NCI-H2107 treated with DMSO at 0.1 percent for 48 hours (cell line): ENCODE results near the gene PRORP.
"Not testable (repeated sequence)": the region's sequence is repeated elsewhere in the genome, so short reads cannot be mapped to it uniquely, and the experiment has no call there.

Experiments used
- DNase-seq: peaks from one replicate; lab custom pipeline; 2025; ENCODE audit not compliant: unreplicated experiment; lab: John Stamatoyannopoulos, UW

PRORP gene

DNA sequence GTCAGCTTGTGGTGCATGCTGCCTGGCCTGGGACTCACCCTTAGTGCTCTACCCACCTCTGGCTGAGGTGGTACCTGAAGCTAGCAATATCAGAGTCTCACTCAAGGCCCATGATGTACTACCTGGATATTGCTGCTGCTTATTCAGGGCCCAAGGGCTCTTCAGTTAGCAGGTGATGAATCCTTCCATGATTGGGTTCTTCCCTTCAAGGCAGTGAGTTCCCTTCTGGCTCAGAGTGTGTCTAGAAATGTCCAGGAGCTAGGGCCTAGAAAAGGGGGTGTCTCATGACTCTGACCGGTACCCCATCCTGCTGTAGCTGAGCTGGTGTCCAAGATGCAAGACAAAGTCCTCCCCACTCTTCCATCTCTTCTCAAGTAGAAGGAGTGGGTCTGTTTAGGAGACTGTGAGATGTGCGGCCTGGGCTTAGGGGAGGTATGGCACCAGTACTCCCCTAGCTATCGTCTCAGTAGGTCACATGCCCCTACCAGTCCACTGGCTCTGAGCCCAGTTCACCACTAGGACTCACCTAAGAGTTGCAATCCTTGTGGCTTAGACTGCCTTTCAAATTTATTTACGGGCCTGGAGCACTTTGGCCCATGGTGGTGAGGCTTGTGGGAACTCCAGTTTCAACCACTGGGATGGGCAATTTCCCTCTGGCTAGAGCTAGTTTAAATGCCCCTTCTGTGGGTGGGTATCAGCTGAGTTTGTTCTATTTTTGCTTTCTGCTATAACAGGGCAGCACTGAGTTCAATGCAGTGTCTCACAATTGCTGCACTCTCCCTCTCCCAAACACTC, 12.2 kb downstream of the PRORP start:
- no peak for DNase-seq

DNA sequence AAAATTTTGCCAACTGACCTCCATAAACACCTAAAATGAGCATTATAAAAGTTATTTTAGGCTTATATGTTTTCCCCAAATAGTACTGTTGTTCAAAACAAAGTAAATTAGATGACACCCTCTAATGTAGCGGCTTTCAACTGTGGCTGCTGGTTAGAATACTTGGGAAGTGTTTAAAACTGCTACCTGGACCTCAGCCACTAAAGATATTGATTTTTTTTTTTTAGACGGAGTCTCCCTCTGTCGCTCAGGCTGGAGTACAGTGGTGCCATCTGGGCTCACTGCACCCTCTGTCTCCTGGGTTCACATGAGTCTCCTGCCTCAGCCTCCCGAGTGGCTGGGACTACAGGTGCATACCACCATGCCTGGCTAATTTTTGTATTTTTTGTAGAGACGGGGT, 16.2 kb downstream of the PRORP start:
- DNase-seq, result peak; percentile 41

DNA sequence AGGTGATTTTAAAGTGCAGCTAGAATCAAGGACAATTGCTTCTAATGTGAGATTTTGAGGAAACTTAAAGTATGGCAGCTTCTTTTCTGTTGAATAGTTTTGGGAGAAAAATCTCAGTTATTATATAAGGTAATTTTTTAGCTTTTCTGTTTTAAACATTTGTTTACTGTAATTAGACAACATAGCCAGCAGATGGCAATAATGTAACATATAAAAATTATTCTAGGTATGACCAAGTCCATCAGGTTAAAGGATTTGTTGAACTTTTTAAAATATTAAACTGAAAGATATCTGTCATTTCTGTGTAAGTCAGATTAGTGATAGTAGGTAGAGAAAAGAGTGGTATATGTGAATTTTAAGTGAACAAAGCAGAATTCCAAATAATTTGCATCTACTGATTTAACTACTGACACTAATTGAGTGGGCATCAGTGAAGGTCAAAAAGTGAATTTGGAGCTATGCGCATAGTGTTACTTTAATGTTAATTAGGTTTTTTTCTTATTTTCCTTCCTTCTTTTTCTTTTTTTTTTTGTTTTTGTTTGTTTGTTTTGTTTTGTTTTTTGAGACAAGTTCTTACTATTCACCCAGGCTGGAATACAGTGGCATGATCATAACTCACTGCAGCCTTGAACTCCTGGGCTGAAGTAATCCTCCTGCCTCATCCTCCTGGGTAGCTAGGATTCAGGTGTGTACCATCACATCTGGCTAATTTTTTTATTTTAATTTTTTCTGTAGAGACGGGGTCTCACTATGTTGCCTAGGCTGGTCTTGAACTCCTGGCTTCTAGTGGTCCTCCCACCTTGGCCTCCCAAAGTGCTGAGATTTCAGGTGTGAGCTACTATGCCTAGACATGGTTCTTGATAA, 18.6 kb downstream of the PRORP start:
- peak; percentile 34 for DNase-seq

DNA sequence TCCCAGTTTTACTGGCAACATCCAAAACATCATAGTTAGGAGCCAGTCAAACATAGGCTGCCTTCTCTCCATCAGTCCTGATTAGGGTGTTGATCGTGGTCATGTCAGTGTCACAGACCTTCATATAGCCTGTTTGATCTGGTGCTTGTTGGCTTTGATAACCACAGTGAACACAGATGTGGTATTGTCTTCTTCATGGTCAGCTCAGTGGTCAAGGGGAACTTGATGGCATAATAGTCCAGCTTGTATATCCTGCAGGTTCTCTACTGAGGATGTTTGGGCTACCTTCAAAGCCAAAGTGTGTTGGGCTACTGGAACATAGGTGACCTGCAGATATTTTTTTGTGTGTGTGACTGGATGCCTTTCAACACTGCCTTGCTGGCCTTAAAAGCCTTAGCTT, 21.7 kb downstream of the PRORP start:
- no peak for DNase-seq

DNA sequence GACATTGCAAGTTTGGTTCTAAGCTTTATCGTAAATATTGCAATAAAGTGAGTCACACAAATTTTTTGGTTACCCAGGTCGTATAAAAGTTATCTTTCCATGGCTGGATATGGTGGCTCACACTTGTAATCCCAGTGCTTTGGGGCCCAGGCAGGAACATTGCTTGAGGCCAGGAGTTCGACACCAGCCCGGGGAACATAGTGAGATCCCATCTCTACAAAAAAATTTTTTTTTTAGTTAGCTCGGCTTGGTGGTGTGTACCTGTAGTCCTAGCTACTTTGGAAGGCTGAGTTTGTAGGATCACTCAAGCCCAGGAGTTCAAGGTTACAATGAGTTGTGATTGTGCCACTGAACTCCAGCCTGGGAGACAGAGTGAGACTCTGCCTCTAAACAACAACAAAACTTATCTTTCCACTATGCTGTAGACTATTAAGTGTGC, 24.4 kb downstream of the PRORP start:
- DNase-seq, result no peak

DNA sequence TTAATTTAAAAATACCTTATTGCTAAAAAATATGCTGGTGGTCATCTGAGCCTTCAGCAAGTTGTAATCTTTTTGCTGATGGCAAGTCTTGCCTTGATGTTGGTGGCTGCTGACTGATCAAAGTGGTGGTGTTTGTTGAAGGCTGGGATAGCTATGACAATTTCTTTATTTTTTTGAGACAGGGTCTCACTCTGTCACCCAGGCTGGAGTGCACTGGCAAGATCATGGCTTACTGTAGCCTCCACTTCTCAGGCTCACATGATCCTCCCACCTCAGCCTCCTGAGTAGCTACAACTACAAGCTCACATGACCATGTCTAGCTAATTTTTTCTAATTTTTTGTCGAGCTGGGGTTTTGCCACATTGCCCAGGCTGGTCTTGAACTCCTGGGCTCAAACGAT, 24.8 kb downstream of the PRORP start:
- no peak for DNase-seq

DNA sequence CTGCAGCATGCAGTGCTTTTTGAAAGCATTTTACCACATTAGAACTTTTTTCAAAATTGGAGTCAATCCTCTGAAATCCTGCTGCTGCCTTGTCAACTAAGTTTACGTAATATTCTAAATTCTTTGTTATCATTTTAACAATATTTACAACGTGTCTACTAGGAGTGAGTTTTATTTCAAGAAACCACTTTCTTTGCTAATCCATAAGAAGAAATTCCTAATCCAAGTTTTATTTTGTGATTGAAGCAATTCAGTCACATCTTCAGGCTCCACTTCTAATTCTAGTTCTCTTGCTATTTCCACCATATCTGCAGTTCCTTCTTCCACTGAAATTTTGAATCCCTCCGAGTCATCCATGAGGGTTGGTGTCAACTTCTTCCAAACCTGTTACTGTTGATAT, 25.4 kb downstream of the PRORP start:
- DNase-seq, result no peak

DNA sequence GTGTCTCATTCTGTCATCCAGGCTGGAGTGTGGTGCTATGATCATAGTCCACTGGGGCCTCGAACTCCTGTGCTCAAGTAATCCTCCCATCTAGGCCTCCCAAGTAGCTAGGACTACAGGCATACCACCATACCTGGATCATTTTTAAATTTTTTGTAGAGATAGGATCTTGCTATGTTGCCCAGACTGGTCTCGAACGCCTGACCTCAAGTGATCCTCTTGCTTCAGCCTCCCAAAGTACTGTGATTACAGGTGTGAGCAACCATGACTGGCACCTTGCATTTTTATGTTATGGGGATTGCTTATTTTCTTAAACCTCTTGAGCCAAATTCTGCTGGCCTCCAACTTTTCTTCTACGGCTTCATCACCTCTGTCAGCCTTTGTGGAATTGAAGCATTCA, 26.9 kb downstream of the PRORP start:
- no peak for DNase-seq

DNA sequence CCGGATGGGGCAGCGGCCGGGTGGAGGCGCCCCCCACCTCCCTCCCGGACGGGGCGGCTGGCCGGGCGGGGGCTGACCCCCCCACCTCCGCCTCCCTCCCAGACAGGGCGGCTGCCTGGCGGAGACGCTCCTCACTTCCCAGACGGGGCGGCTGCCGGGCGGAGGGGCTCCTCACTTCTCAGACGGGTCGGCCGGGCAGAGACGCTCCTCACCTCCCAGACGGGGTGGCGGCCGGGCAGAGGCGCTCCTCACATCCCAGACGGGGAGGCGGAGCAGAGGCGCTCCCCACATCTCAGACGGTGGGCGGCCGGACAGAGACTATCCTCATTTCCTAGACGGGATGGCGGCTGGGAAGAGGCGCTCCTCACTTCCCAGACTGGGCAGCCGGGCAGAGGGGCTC, 30.2 kb downstream of the PRORP start:
- DNase-seq, result not testable (repeated sequence)

DNA sequence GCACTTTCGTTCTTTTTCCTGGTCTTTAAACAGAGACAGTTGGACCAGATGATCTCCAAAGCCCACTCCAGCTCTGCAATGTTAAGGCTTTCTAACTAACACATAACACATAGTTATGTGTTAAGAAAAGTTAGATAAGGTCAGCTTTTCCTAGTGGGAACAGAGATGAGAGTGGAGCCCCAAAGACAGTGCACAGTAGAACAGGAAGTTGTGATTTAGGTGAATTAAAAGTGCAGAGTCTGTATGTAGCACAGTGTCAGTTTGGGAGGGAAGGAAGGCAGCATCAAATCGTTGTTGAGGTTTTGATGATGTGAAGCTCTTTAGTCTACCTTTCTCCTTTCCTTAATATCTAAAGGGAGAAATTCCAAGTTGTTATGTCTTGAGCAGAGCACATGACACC, 31.7 kb downstream of the PRORP start:
- no peak for DNase-seq

DNA sequence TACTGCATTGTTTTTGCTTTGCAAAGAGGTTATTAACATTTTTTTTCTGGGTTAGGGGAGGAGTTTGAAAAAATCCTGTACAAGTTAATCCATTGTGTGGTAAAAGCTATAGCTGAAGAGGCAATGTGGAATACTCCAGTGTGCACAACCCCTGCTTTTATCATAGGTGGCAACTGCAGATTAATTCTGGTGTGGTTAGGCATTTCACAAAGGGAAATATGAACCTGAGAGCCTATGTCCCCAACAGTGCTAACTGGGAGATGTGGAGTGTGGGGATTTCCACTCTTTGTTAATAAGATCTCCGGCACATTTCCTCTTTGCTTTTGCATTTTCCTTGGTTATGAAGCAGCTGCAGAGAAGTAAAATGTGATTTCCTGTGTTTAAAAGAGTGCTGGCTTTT, 33.6 kb downstream of the PRORP start:
- peak; percentile 96 for DNase-seq

DNA sequence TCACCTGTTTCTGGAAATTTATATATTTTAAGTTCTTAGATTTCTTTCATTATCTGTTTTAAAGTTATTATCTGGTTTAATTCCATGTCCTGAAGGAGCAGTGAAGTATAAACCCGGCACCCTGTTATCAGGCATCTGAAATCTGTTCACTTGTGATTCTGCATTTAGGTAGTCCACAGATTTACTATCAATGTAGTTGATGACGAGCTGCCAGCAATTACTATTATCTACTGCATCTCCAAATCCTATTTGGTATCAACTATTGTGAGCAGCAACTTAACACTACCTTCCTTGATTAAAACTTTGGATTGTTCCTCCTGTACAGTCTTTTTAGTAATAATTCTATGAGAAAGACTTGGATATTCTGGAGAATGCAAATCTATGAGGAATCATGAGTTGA, 36.1 kb downstream of the PRORP start:
- DNase-seq, result no peak

DNA sequence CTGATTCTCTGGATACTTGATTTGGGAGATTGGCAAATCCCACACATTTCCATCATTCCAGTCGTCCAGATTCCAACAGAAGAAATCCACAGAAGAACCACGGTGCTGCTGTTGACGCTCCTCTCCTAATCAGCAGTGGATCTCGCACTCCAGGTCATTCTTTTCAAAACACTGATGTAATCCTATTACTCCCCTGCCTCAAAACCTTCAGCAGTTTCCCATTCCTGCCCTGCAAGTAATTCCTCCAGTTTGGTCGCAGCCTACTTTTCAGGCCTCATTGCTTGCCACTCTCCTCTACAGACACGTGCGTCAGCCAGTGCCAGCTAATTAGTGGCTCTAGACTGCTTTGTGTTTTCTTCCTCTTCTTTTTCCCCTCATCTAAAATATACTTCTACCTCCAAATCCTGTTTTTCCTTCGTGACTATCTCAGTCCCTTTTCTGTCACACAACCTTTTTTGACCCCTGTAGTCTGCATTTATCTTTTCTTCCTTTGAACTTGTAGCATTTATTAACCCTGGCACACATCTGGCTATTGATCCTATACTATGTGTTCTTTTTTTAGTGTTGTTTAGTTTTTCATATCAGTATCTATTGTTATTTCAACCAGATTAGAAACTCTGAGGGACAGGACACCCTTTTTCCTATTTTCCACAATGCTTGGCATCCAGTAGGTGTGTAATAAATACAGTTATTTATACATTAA, 36.8 kb downstream of the PRORP start:
- DNase-seq, result no peak

DNA sequence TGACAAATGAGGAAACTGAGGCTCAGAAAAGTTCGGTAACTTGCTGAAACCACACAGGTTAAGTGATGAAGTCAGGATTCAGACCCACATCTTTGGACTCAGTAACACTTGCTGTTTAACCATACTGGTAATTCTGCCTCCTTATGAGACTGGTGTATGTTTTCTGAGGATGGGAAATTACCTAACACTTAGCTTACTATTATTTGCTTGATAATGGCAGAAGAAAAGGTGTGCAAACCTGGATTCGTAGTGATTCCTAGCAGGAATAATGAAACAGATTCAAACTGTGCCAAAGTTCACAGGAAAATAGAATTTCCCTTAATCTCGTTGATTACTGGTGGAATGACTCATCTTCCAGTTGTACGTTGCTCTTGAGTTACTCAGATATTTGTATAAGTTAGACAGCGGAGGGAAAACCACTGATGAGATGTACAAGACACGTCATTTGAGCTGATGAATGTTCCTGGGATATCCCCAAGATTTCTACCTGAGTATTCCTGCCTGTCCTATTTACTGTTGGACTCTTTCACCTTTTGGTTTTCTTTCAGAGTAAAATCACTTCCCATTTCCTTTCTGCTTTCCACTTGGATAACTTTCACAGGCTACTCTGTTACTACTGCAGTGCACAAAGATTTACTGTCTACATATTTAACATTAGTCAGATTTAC, 37.5 kb downstream of the PRORP start:
- no peak for DNase-seq

DNA sequence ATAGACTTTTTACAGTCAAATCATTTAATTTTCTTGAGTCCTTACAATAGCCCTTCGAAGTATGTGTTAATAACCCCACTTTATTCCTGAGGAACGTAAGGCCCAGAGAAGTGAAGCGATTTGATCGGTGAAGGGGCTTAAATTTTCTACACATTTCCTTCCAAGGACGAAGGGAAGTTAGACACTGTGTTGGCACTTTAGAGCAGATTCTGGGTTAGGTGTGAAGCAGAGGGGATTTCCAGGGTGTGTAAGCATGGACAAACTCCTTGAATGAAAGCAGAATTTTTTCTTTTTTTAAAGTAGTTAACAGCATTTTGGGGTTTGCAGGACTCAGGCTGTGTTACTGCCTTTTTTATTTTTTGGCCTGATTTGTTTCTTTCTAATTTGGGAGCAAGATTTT, 38.9 kb downstream of the PRORP start:
- DNase-seq, result no peak

DNA sequence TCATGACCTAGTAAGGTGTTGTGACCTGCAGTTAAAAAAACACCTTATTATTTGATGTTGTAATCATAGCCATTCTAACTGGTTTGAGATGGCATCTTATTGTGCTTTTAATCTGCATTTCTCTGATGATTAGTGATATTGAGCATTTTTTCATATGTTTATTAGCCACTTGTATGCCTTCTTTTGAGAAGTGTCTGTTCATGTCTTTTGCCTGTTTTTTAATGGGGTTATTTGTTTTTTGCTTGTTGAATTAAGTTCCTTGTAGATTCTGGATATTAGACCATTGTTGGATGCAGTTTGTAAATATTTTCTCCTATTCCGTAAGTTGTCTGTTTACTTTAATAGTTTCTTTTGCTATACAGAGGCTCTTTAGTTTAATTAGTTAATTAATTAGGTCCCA, 41.0 kb downstream of the PRORP start:
- no peak for DNase-seq

DNA sequence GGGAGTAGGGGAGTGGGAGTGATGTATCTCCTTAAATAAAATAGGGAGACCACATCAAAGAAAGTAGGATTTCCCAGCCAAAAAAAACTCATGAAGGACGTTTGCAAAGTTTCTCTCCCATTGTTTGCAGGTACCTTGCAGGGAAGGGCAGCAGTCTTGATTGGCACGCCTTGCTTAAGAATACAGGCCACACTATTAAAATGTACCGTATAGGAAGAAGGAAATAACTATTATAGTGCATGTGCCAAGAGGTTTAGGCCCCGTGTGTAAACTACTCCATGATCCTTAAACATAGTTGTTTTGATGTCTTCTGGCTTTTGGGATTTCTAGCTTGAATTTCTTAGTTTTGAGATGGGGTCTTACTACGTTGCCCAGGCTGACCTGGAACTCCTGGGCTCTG, 42.5 kb downstream of the PRORP start:
- DNase-seq, result no peak

DNA sequence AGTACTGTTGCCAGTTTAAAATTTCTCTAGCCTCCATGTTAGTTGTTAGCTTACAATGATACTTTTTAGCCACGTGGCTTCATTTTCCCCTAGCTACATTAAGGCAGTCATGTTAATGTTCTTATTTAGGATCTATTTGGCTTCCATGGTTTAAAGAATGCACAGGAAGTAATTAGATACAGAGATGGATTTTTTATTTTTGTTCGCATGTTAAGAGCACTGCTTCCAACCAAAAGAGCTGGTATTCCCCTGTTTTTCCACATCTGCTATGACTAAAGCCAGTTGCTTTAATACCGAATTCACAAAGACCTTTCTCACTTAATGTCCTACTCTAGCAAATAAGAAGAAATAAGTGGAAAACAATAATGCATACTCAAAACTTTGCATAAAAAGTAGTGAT, 45.1 kb downstream of the PRORP start:
- DNase-seq, result no peak
